SK-N-SH (cell line): ENCODE data around the gene HDAC4. TPM values are rescaled to one million over a fixed set of nuclear protein-coding genes. Genes with fewer than 3 reads are reported as not detected.

Source experiments
- CTCF ChIA-PET: fragments of 300-600, 350-600 bp; formaldehyde crosslinking; extraction: SDS; loops from one replicate; lab custom pipeline; 2021; lab: Yijun Ruan, JAX
- POLR2A ChIA-PET: fragments of 350-600 bp; sonication (Branson Sonifier 250); formaldehyde crosslinking; extraction: SDS; loops from one replicate; lab custom pipeline; 2020; ENCODE audit warnings: antibody characterized with exemption, inconsistent platforms; lab: Yijun Ruan, JAX
- DNase-seq: peaks from one replicate; pipeline ENCODE4 v3.0.0; 2012
- H2AFZ ChIP-seq: fragments of 200-600 bp; sonication (generic); 2 replicates; pipeline ENCODE4 v1.8.1; 2016; ENCODE audit warnings: antibody characterized with exemption, mild to moderate bottlenecking, low read depth
- H3F3A ChIP-seq: fragments of 200-600 bp; sonication (generic); replicated peaks from 2 replicates; pipeline ENCODE3; 2016; ENCODE audit warnings: antibody characterized with exemption, mild to moderate bottlenecking; ENCODE audit not compliant: insufficient read depth
- H3K27ac ChIP-seq, 2 experiments: fragments of 200-500 bp in 1 of 2; fragments of 200-600 bp in 1 of 2; sonication (Bioruptor generic) in 1 of 2; sonication (generic), shearing (Covaris generic) in 1 of 2; 2 replicates each; pipeline versions ENCODE4 v1.5.1 to v1.6.1; 2014 to 2016; ENCODE audit warnings: low read depth in 2 of 2, inconsistent platforms in 1 of 2, low read length in 1 of 2, mild to moderate bottlenecking in 1 of 2, mixed read lengths in 1 of 2
- H3K27me3 ChIP-seq: fragments of 200-600 bp; sonication (generic), shearing (Covaris generic); 2 replicates; pipeline ENCODE4 v1.6.1; 2016; ENCODE audit warnings: mixed run types; ENCODE audit not compliant: insufficient read depth
- H3K36me3 ChIP-seq, 2 experiments: fragments of 200-500 bp in 1 of 2; fragments of 200-600 bp in 1 of 2; sonication (Bioruptor generic) in 1 of 2; sonication (generic) in 1 of 2; replicated peaks in 1 of 2; 2 replicates each; pipeline versions ENCODE3 to v1.5.1; 2014 to 2016; ENCODE audit warnings: low read length in 1 of 2, mild to moderate bottlenecking in 1 of 2; ENCODE audit not compliant: insufficient read depth in 2 of 2, control insufficient read depth in 1 of 2
- H3K4me1 ChIP-seq, 2 experiments: fragments of 200-500 bp in 1 of 2; fragments of 200-600 bp in 1 of 2; sonication (Bioruptor generic) in 1 of 2; sonication (generic), shearing (Covaris generic) in 1 of 2; 2 replicates each; pipeline versions ENCODE4 v1.5.1 to v1.6.1; 2014 to 2016; ENCODE audit warnings: low read depth in 1 of 2, low read length in 1 of 2, mixed run types in 1 of 2; ENCODE audit not compliant: insufficient read depth in 2 of 2, control insufficient read depth in 1 of 2
- H3K4me2 ChIP-seq: fragments of 200-600 bp; sonication (generic), shearing (Covaris generic); 2 replicates; pipeline ENCODE4 v1.6.1; 2017; ENCODE audit warnings: mixed run types
- H3K4me3 ChIP-seq, 2 experiments: fragments of 200-500 bp in 1 of 2; fragments of 200-600 bp in 1 of 2; sonication (Bioruptor generic) in 1 of 2; sonication (generic), shearing (Covaris generic) in 1 of 2; 2 replicates each; pipeline versions ENCODE4 v1.5.1 to v1.8.1; 2014 to 2016; ENCODE audit warnings: low read depth in 2 of 2, inconsistent platforms in 1 of 2, low read length in 1 of 2, mild to moderate bottlenecking in 1 of 2, mixed read lengths in 1 of 2, moderate library complexity in 1 of 2
- H3K79me2 ChIP-seq: fragments of 200-600 bp; sonication (generic); 2 replicates; pipeline ENCODE4 v1.8.1; 2017; ENCODE audit warnings: mild to moderate bottlenecking; ENCODE audit not compliant: insufficient read depth
- H3K9ac ChIP-seq: fragments of 200-600 bp; sonication (generic); 2 replicates; pipeline ENCODE4 v1.6.1; 2017; ENCODE audit warnings: mixed run types
- H3K9me2 ChIP-seq: fragments of 200-600 bp; sonication (generic); 2 replicates; pipeline ENCODE4 v1.6.1; 2017; ENCODE audit warnings: mixed run types
- H3K9me3 ChIP-seq: fragments of 200-600 bp; sonication (generic); 2 replicates; pipeline ENCODE4 v1.6.1; 2017; ENCODE audit warnings: mixed run types, mild to moderate bottlenecking, moderate library complexity
- H4K20me1 ChIP-seq: fragments of 200-600 bp; sonication (generic); 2 replicates; pipeline ENCODE4 v1.6.1; 2017; ENCODE audit warnings: mild to moderate bottlenecking, mixed run types; ENCODE audit not compliant: insufficient read depth
- ELF1 ChIP-seq: IDR thresholded peaks from 2 replicates; pipeline ENCODE4 v1.4.0; 2012
- EP300 ChIP-seq, 2 experiments: IDR thresholded peaks; 2 replicates each; pipeline versions ENCODE4 v1.4.0 to v1.6.1; 2012; ENCODE audit warnings: borderline replicate concordance in 1 of 2, low read depth in 1 of 2, low read length in 1 of 2
- EZH2phosphoT487 ChIP-seq: fragments of 200-600 bp; sonication (generic); IDR thresholded peaks from 2 replicates; pipeline ENCODE4 v1.6.1; 2017; ENCODE audit warnings: low read depth, mixed run types, mild to moderate bottlenecking, antibody characterized with exemption, moderate library complexity, borderline replicate concordance
- FOXJ3 ChIP-seq: sonication (generic); formaldehyde crosslinking; IDR thresholded peaks from 2 replicates; pipeline ENCODE4 v1.5.1; 2020; ENCODE audit warnings: mild to moderate bottlenecking, missing genetic modification reagents
- FOXM1 ChIP-seq: IDR thresholded peaks from 2 replicates; pipeline ENCODE4 v1.4.0; 2012; ENCODE audit warnings: low read depth, mild to moderate bottlenecking
- GATA2 ChIP-seq: sonication (generic); formaldehyde crosslinking; IDR thresholded peaks from 2 replicates; pipeline ENCODE4 v1.5.0; 2020; ENCODE audit warnings: mild to moderate bottlenecking, missing genetic modification reagents
- MEF2A ChIP-seq: IDR thresholded peaks from 2 replicates; pipeline ENCODE4 v1.4.0; 2012; ENCODE audit warnings: low read depth, borderline replicate concordance
- MXI1 ChIP-seq: IDR thresholded peaks from 2 replicates; pipeline ENCODE4 v1.6.1; 2012; ENCODE audit warnings: mild to moderate bottlenecking, low read depth, low read length, improper control_type of control experiment
- NFIC ChIP-seq: IDR thresholded peaks from 2 replicates; pipeline ENCODE4 v1.4.0; 2012; ENCODE audit warnings: borderline replicate concordance
- NRF1 ChIP-seq: IDR thresholded peaks from 2 replicates; pipeline ENCODE4 v1.6.1; 2012; ENCODE audit warnings: low read depth, mild to moderate bottlenecking, low read length
- POLR2AphosphoS5 ChIP-seq: IDR thresholded peaks from 2 replicates; pipeline ENCODE4 v1.6.1; 2012; ENCODE audit warnings: low read depth, low read length
- RAD21 ChIP-seq: IDR thresholded peaks from 2 replicates; pipeline ENCODE4 v1.6.1; 2012; ENCODE audit warnings: mild to moderate bottlenecking, low read length
- RCOR1 ChIP-seq: fragments of 150-350 bp; IDR thresholded peaks from 2 replicates; pipeline ENCODE4 v1.6.1; 2017; ENCODE audit warnings: antibody characterized with exemption, low read length
- RFX5 ChIP-seq: IDR thresholded peaks from 2 replicates; pipeline ENCODE4 v1.6.1; 2012; ENCODE audit warnings: mild to moderate bottlenecking, improper control_type of control experiment, low read length
- RXRA ChIP-seq: IDR thresholded peaks from 2 replicates; pipeline ENCODE4 v1.4.0; 2012; ENCODE audit warnings: low read depth, mild to moderate bottlenecking, borderline replicate concordance
- SIN3A ChIP-seq: IDR thresholded peaks from 2 replicates; pipeline ENCODE4 v1.6.1; 2012; ENCODE audit warnings: low read depth, mild to moderate bottlenecking, low read length, moderate library complexity, borderline replicate concordance
- SMC3 ChIP-seq: IDR thresholded peaks from 2 replicates; pipeline ENCODE4 v1.6.1; 2012; ENCODE audit warnings: low read depth, low read length, improper control_type of control experiment
- TAF1 ChIP-seq: IDR thresholded peaks from 2 replicates; pipeline ENCODE4 v1.6.1; 2012; ENCODE audit warnings: low read depth, mild to moderate bottlenecking, low read length, moderate library complexity, borderline replicate concordance
- YY1 ChIP-seq: IDR thresholded peaks from 2 replicates; pipeline ENCODE4 v1.4.0; 2012; ENCODE audit warnings: low read depth, mild to moderate bottlenecking
- WGBS: methylation state at CpG from one replicate; pipeline ENCODE4 v1.1.6; 2017; ENCODE audit warnings: low lambda C conversion rate; 5-methylcytosine and 5-hydroxymethylcytosine counted together
- polyA plus RNA-seq, 3 experiments: library from polyadenylated mRNA; depleted of rRNA; stranded (reverse); fragments of >200 nt; gene quantifications; 2 replicates each; pipeline ENCODE4 v1.2.3, GENCODE V29; 2012
- TF ChIP-seq, protein P1 (sequence below): IDR thresholded peaks from 2 replicates; pipeline ENCODE4; 2012
- TF ChIP-seq, protein P2 (sequence below): IDR thresholded peaks from 2 replicates; pipeline ENCODE4 v1.4.0; 2012; ENCODE audit warnings: low read depth, borderline replicate concordance
- TF ChIP-seq, protein P3 (sequence below): IDR thresholded peaks from 2 replicates; pipeline ENCODE4 v1.4.0; 2012; ENCODE audit warnings: low read depth

HDAC4 gene
- polyA plus RNA-seq, 1 of the 3 experiments (the other 2 are of a cell fraction): 5.5 TPM

DNA sequence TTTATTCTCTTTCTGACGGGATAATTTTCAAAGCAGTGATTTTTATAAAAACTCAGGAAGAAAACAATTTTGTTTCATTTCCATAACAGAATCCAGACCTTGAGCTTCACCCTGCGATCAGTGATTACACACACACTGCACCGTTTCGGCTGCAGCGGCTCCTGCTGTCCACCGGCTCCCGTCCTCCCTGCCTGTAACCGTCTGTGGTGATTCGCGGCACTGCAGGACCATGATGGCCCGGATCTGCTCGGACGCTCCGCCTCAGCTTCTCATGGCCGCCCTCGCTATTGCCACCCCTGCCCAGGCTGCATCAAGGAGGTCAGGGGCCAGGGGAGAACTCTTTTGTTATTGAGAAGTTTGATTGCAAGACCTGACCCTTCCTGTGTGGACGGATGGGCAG lies 306.9 kb downstream of the HDAC4 start:
- H3K9me3 ChIP-seq: no peaks in the 10 kb centered on the region
- peak overlapping the region in 1 of 2 experiments; percentile 95; a peak in 2 of 4 replicates for H3K27ac ChIP-seq
- no peaks in the 10 kb centered on the region for H3F3A ChIP-seq
- no peaks in the 10 kb centered on the region for H3K79me2 ChIP-seq
- H3K4me1 ChIP-seq: peaks cover 0 to 71% of the 10 kb centered on the region in 2 experiments; a peak in 1 of 4 replicates
- 82% methylated on average over 17 of the region's 17 CpGs for WGBS
- TF ChIP-seq YY1: no peak
- peak; percentile 29; the same call in 1 of the 2 replicates for TF ChIP-seq GATA2 (CRISPR knock-in tag)
- peak; percentile 28 for TF ChIP-seq RAD21
- TF ChIP-seq, protein P1, sequence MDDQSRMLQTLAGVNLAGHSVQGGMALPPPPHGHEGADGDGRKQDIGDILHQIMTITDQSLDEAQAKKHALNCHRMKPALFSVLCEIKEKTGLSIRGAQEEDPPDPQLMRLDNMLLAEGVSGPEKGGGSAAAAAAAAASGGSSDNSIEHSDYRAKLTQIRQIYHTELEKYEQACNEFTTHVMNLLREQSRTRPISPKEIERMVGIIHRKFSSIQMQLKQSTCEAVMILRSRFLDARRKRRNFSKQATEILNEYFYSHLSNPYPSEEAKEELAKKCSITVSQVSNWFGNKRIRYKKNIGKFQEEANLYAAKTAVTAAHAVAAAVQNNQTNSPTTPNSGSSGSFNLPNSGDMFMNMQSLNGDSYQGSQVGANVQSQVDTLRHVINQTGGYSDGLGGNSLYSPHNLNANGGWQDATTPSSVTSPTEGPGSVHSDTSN: no peak
- TF ChIP-seq, all 33 proteins: peak for 2
- no peaks in the 10 kb centered on the region for H3K27me3 ChIP-seq
- no peaks in the 10 kb centered on the region for H4K20me1 ChIP-seq
- no peak overlapping the region for H3K4me3 ChIP-seq
- H3K9ac ChIP-seq: no peak overlapping the region
- ChIA-PET CTCF (interaction anchor here (0.9 to 8.1 kb wide), 14 partner anchors 9 to 903 kb away, joined by 3 to 101 read pairs (median 4); no protein-coding TSS in a partner anchor), POLR2A (interaction anchor here (0.9 to 1.1 kb wide), 2 partner anchors 28 to 54 kb away, joined by 3 to 5 read pairs; no protein-coding TSS in a partner anchor)
- no peaks in the 10 kb centered on the region for H3K9me2 ChIP-seq
- H2AFZ ChIP-seq: no peak overlapping the region
- peaks cover 0 to 2% of the 10 kb centered on the region in 2 experiments for H3K36me3 ChIP-seq
- no peak overlapping the region for H3K4me2 ChIP-seq
- peak; percentile 88 for DNase-seq

DNA sequence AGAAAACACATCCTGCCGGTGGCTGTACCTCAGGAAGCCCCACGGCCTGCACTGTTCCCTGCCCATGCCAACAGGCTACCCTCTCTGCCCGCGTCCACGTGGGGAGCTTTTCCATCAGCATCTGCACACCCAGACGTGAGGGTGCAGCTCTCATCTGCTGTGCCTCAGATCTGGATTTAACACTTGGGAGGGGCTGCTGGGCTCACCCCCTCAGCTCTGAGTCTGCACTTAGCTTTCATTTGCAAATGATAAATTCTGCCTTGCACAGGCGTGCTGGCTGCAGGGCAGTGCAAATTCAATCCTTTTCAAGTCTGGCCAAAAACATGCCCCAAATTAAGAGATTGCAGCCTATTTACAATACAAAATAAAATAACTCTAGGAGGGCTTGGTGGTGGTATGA lies 307.3 kb downstream of the HDAC4 start:
- no peaks in the 10 kb centered on the region for H3K79me2 ChIP-seq
- peak overlapping the region in 1 of 2 experiments; percentile 95; a peak in 2 of 4 replicates for H3K27ac ChIP-seq
- peaks cover 0 to 71% of the 10 kb centered on the region in 2 experiments; a peak in 1 of 4 replicates for H3K4me1 ChIP-seq
- no peak overlapping the region for H3K4me3 ChIP-seq
- ChIA-PET CTCF (interaction anchor here (0.7 to 8.1 kb wide), 14 partner anchors 9 to 904 kb away, joined by 3 to 101 read pairs (median 4); no protein-coding TSS in a partner anchor), POLR2A (interaction anchor here (0.9 to 1.1 kb wide), 4 partner anchors 10 to 54 kb away, joined by 3 to 5 read pairs (median 4); no protein-coding TSS in a partner anchor)
- DNase-seq: peak; percentile 86
- H4K20me1 ChIP-seq: no peaks in the 10 kb centered on the region
- H3K9ac ChIP-seq: no peak overlapping the region
- no peaks in the 10 kb centered on the region for H3F3A ChIP-seq
- H3K27me3 ChIP-seq: no peaks in the 10 kb centered on the region
- H3K4me2 ChIP-seq: no peak overlapping the region
- H3K36me3 ChIP-seq: peaks cover 0 to 2% of the 10 kb centered on the region in 2 experiments
- no peak overlapping the region for H2AFZ ChIP-seq
- 83% methylated on average over 6 of the region's 7 CpGs for WGBS
- TF ChIP-seq RXRA (no peak), RCOR1 (peak; percentile 42; the same call in 1 of the 2 replicates), EZH2phosphoT487 (no peak), TAF1 (no peak), EP300 (IDR thresholded peaks at IDR 0.05; ENCODE audit: borderline replicate concordance in 1 of 2, low read depth in 1 of 2, low read length in 1 of 2) (peak in 1 of 2 experiments; percentile 61; a peak in 1 of 4 replicates), FOXJ3 (CRISPR knock-in tag) (no peak), NFIC (no peak), RFX5 (no peak), YY1 (no peak), ELF1 (no peak), NRF1 (no peak), FOXM1 (no peak), RAD21 (no peak; the same call in 1 of the 2 replicates), MEF2A (no peak), SMC3 (no peak), POLR2AphosphoS5 (no peak), SIN3A (no peak), MXI1 (peak; percentile 91)
- TF ChIP-seq, protein P2, sequence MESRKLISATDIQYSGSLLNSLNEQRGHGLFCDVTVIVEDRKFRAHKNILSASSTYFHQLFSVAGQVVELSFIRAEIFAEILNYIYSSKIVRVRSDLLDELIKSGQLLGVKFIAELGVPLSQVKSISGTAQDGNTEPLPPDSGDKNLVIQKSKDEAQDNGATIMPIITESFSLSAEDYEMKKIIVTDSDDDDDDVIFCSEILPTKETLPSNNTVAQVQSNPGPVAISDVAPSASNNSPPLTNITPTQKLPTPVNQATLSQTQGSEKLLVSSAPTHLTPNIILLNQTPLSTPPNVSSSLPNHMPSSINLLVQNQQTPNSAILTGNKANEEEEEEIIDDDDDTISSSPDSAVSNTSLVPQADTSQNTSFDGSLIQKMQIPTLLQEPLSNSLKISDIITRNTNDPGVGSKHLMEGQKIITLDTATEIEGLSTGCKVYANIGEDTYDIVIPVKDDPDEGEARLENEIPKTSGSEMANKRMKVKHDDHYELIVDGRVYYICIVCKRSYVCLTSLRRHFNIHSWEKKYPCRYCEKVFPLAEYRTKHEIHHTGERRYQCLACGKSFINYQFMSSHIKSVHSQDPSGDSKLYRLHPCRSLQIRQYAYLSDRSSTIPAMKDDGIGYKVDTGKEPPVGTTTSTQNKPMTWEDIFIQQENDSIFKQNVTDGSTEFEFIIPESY: no peak
- TF ChIP-seq, protein P3, sequence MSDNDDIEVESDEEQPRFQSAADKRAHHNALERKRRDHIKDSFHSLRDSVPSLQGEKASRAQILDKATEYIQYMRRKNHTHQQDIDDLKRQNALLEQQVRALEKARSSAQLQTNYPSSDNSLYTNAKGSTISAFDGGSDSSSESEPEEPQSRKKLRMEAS: no peak
- TF ChIP-seq, all 33 proteins: peak for 3
- no peaks in the 10 kb centered on the region for H3K9me3 ChIP-seq
- H3K9me2 ChIP-seq: no peaks in the 10 kb centered on the region
